ENCODE measurements around the gene ANKRD16. TPM values are rescaled to one million over a fixed set of nuclear protein-coding genes. Genes with fewer than 3 reads are reported as not detected.
A peak's percentile ranks its signal among the peaks of the same experiment; 100 is the strongest.
"Not testable (repeated sequence)": the region's sequence is repeated elsewhere in the genome, so short reads cannot be mapped to it uniquely, and the experiment has no call there.

Gene ANKRD16
- total RNA-seq, 1 donor from 2014 or later: 9.2 TPM

DNA sequence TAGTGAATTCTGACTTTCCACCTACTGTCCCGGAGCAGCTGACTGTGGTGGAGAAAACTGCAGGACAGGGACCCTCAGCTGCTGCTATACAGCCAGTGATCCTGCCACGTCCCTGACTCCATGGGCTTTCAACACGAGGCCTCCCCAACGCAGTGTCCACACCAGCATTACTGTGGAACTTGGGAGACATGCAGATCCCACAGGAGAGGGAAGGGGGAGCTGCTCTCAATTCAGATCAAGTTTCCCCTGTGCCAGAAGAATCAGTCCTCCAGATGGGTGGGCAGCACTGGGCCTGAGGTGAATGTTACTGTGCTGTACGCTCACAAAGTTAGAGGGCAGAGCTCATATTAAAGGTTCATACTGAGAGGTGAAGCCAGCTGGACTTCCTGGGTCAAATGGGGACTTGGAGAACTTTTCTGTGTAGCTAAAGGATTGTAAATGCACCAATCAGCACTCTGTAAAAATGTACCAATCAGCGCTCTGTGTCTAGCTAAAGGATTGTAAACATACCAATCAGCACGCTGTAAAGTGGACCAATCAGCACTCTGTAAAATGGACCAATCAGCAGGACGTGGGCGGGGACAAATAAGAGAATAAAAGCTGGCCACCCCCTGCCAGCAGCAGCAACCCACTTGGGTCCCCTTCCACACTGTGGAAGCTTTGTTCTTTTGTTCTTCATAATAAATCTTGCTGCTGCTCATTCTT, 26.6 kb downstream of the ANKRD16 start:
- H3K9me3 Mint-ChIP-seq; H3K27me3 Mint-ChIP-seq; ATAC-seq (ENCODE audit: low read depth); H3K4me3 Mint-ChIP-seq; H3K36me3 Mint-ChIP-seq (ENCODE audit: low read depth); DNase-seq: not testable (repeated sequence)
- ChIA-PET POLR2A (interaction anchor here (0.6 to 5.0 kb wide), 11 partner anchors 11 to 161 kb away, joined by 3 to 46 read pairs (median 9); partner anchors contain the start of genes ANKRD16, FBH1 and GDI2), CTCF (interaction anchor here (0.7 to 1.2 kb wide), 3 partner anchors 18 to 45 kb away, joined by 3 to 8 read pairs (median 3); partner anchors contain the start of gene ANKRD16)
- H3K4me1 Mint-ChIP-seq: peaks cover 44% of the 10 kb centered on the region
- peak overlapping the region; percentile 87 for H3K27ac Mint-ChIP-seq
- intact Hi-C loops (cut with micrococcal nuclease): loop anchor here (1.0 kb wide), 2 partner anchors 10 to 11 kb away; no protein-coding TSS in a partner anchor

DNA sequence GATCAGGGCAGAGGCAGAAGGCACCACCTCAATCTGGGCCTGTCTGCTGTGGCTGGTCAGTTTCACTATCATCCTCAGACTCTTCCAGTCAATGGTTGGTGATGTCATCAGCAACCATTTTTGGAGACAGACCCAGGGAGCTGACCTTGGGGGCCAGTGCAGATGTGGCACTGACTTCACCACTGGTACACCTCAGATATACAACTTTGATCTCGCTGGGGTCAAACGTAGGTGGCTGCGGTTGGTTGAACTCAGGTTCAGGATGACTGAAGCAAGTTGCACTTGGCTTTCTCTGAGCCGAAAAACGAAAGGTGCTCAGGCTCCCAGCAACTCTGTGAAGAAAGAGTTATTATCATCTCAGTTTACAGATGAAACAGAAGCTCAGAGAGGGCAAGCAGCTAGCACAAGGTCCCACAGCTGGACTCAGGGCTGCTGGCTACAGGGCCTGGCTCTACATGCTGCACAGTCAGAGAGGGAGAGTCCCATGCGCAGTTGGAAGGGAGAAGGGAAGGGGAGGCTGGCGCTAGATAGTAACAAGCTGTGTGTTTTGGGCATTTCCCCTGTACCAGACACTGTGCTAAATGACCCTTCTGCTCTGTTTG, 27.2 kb downstream of the ANKRD16 start:
- peak; percentile 71 for ATAC-seq (ENCODE audit: low read depth)
- intact Hi-C loops (cut with micrococcal nuclease): loop anchor here (1.0 kb wide), 2 partner anchors 10 to 11 kb away; no protein-coding TSS in a partner anchor
- H3K9me3 Mint-ChIP-seq: no peaks in the 10 kb centered on the region
- H3K36me3 Mint-ChIP-seq (ENCODE audit: low read depth): peaks cover 6% of the 10 kb centered on the region
- H3K27me3 Mint-ChIP-seq: no peaks in the 10 kb centered on the region
- TF ChIP-seq, protein P1, sequence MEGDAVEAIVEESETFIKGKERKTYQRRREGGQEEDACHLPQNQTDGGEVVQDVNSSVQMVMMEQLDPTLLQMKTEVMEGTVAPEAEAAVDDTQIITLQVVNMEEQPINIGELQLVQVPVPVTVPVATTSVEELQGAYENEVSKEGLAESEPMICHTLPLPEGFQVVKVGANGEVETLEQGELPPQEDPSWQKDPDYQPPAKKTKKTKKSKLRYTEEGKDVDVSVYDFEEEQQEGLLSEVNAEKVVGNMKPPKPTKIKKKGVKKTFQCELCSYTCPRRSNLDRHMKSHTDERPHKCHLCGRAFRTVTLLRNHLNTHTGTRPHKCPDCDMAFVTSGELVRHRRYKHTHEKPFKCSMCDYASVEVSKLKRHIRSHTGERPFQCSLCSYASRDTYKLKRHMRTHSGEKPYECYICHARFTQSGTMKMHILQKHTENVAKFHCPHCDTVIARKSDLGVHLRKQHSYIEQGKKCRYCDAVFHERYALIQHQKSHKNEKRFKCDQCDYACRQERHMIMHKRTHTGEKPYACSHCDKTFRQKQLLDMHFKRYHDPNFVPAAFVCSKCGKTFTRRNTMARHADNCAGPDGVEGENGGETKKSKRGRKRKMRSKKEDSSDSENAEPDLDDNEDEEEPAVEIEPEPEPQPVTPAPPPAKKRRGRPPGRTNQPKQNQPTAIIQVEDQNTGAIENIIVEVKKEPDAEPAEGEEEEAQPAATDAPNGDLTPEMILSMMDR (IDR thresholded peaks at IDR 0.05): no peak
- ChIA-PET CTCF (interaction anchor here (0.7 to 2.0 kb wide), 5 partner anchors 11 to 44 kb away, joined by 3 to 8 read pairs (median 4); partner anchors contain the start of gene ANKRD16), POLR2A (interaction anchor here (0.5 to 5.0 kb wide), 11 partner anchors 10 to 1830 kb away, joined by 3 to 46 read pairs (median 9); partner anchors contain the start of genes ANKRD16, FBH1 and GDI2)
- peak overlapping the region; percentile 87 for H3K27ac Mint-ChIP-seq
- H3K4me1 Mint-ChIP-seq: peaks cover 41% of the 10 kb centered on the region
- no peak for DNase-seq
- peak overlapping the region; percentile 61 for H3K4me3 Mint-ChIP-seq

DNA sequence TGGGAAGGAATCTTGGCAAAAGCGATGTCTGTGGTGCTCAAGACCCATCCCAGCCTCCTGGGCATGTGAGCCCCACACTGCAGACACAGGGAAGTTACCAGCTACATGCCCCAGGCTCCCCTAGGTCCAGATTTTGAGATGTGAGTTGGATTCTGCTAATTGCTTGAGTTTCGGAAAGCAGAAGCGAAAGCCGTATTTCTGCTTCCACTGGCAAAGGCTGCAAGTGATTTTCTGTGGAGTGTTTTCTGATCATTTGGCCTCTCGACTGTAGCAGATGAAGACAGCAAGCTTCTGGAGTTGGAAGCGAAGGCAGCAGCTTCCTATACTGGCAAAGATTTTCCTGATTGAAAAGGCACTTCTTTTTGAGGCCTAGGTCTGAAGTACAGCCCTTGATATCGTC, 29.6 kb downstream of the ANKRD16 start:
- peak overlapping the region; percentile 20 for H3K27ac Mint-ChIP-seq
- TF ChIP-seq, protein P1 (IDR thresholded peaks at IDR 0.05): no peak
- H3K36me3 Mint-ChIP-seq (ENCODE audit: low read depth): peaks cover 6% of the 10 kb centered on the region
- ATAC-seq (ENCODE audit: low read depth): no peak
- ChIA-PET CTCF (no interaction called here), POLR2A (interaction anchor here (0.7 to 5.0 kb wide), 5 partner anchors 16 to 206 kb away, joined by 3 to 46 read pairs (median 3); partner anchors contain the start of gene GDI2)
- peaks cover 26% of the 10 kb centered on the region for H3K4me1 Mint-ChIP-seq
- no peak for DNase-seq
- intact Hi-C loops (cut with micrococcal nuclease): no loop called here
- H3K4me3 Mint-ChIP-seq: no peak overlapping the region
- H3K9me3 Mint-ChIP-seq: no peaks in the 10 kb centered on the region
- H3K27me3 Mint-ChIP-seq: no peaks in the 10 kb centered on the region

DNA sequence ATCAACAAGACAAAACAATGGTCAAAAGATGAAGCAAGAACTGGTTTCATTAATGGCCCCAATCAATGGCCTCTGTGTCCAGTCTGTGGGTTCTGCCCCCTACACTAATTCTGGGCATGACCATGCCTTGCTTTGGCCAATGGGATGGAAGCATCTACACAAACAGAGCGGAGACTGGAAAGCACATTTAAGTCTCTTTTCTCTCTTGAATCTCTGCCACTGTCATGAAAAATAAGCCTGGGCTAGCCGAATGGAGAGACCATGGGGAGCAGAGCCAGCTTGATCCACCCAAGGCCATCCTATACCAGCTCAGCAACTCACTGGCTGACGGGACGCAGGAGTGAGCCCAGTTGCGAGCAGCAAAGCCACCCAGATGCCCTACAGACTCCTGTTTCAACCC, 30.9 kb downstream of the ANKRD16 start:
- peaks cover 32% of the 10 kb centered on the region for H3K4me1 Mint-ChIP-seq
- H3K27ac Mint-ChIP-seq: no peak overlapping the region
- TF ChIP-seq, protein P1 (IDR thresholded peaks at IDR 0.05): no peak
- no peak for ATAC-seq (ENCODE audit: low read depth)
- POLR2A ChIA-PET: interaction anchor here (0.8 to 1.4 kb wide), 4 partner anchors 30 to 45 kb away, joined by 3 to 5 read pairs (median 4); partner anchors contain the start of gene GDI2
- CTCF ChIA-PET: no interaction called here
- intact Hi-C loops (cut with micrococcal nuclease): no loop called here
- no peak overlapping the region for H3K4me3 Mint-ChIP-seq
- H3K36me3 Mint-ChIP-seq (ENCODE audit: low read depth): peaks cover 6% of the 10 kb centered on the region
- H3K9me3 Mint-ChIP-seq: no peaks in the 10 kb centered on the region
- no peak for DNase-seq
- H3K27me3 Mint-ChIP-seq: no peaks in the 10 kb centered on the region

DNA sequence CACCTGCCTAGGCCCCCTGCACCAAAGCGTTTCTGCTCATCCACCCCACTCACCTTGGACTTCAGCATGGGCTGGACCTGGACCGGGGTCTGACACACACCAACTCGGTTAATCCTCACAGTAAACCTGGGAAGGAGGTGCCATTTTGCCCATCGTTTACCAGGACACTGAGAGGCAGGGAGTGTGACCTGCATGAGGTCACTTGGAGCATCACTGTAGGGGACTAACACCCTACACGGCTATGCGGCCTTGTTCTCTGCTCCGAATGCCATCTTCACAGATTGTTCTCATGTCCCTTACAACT, 33.0 kb downstream of the ANKRD16 start:
- H3K4me1 Mint-ChIP-seq: peaks cover 35% of the 10 kb centered on the region
- H3K27me3 Mint-ChIP-seq: no peaks in the 10 kb centered on the region
- ChIA-PET POLR2A (interaction anchor here (1.4 kb wide), 2 partner anchors 13 to 16 kb away, joined by 3 to 6 read pairs; no protein-coding TSS in a partner anchor), CTCF (interaction anchor here (2.0 kb wide), 1 partner anchor 13 kb away, joined by 5 read pairs; no protein-coding TSS in a partner anchor)
- DNase-seq: no peak
- H3K27ac Mint-ChIP-seq: no peak overlapping the region
- ATAC-seq (ENCODE audit: low read depth): no peak
- no peaks in the 10 kb centered on the region for H3K9me3 Mint-ChIP-seq
- TF ChIP-seq, protein P1 (IDR thresholded peaks at IDR 0.05): no peak
- no peaks in the 10 kb centered on the region for H3K36me3 Mint-ChIP-seq (ENCODE audit: low read depth)
- intact Hi-C loops (cut with micrococcal nuclease): no loop called here
- no peak overlapping the region for H3K4me3 Mint-ChIP-seq

Measured in activated B cell treated with CpG ODN at 0.5 μM for 24 hours (primary cell).